Spleen (tissue), 11 donors: ENCODE measurements around the gene OR2AP1. TPM values are rescaled to one million over a fixed set of nuclear protein-coding genes. Genes with fewer than 3 reads are reported as not detected.

Source experiments
- DNase-seq: peaks from one replicate; pipeline ENCODE4 v3.0.0-alpha.2; 2020
- H3K27ac ChIP-seq, 8 donors: fragments of 200-600 bp; sonication (generic) in 7 of 8; 1 replicate in 4 of 8; 2 replicates in 4 of 8; pipeline versions ENCODE4 v1.5.0 to v1.8.0; 2016 to 2021; ENCODE audit warnings: inconsistent platforms in 4 of 8, mild to moderate bottlenecking in 4 of 8, moderate library complexity in 1 of 8
- H3K27me3 ChIP-seq, 7 donors: fragments of 200-600 bp; sonication (generic) in 6 of 7; replicated peaks in 1 of 7; 1 replicate in 4 of 7; 2 replicates in 3 of 7; pipeline versions ENCODE4 v1.5.0 to v1.8.0; 2016 to 2021; ENCODE audit warnings: inconsistent platforms in 3 of 7, mild to moderate bottlenecking in 1 of 7
- H3K36me3 ChIP-seq, 6 donors: fragments of 200-600 bp; sonication (generic) in 5 of 6; 1 replicate in 4 of 6; 2 replicates in 2 of 6; pipeline versions ENCODE4 v1.5.0 to v1.8.0; 2016 to 2021; ENCODE audit warnings: inconsistent platforms in 2 of 6
- H3K4me1 ChIP-seq, 6 donors: fragments of 200-600 bp; sonication (generic) in 5 of 6; 1 replicate in 3 of 6; 2 replicates in 3 of 6; pipeline versions ENCODE4 v1.5.0 to v1.8.0; 2016 to 2021; ENCODE audit warnings: inconsistent platforms in 3 of 6
- H3K4me3 ChIP-seq, 8 donors: fragments of 200-600 bp; sonication (generic) in 7 of 8; 1 replicate in 4 of 8; 2 replicates in 4 of 8; pipeline versions ENCODE4 v1.5.0 to v1.8.0; 2016 to 2021; ENCODE audit warnings: inconsistent platforms in 4 of 8, mild to moderate bottlenecking in 4 of 8, moderate library complexity in 2 of 8
- H3K9me3 ChIP-seq, 8 donors: fragments of 200-600 bp; sonication (generic) in 7 of 8; 1 replicate in 4 of 8; 2 replicates in 4 of 8; pipeline versions ENCODE4 v1.5.0 to v1.8.0; 2016 to 2021; ENCODE audit warnings: inconsistent platforms in 4 of 8
- CTCF ChIP-seq, 11 experiments: fragments of 200-600 bp in 7 of 11; fragments of 450-650 bp in 4 of 11; sonication (generic) in 4 of 11; IDR thresholded peaks in 8 of 11; conservative IDR thresholded peaks in 3 of 11; 1 replicate in 7 of 11; 2 replicates in 4 of 11; pipeline versions ENCODE4 v1.4.0 to v1.8.0; 2016 to 2021; ENCODE audit warnings: antibody characterized with exemption in 11 of 11, inconsistent platforms in 4 of 11, mild to moderate bottlenecking in 1 of 11
- POLR2A ChIP-seq, 3 donors: fragments of 450-650 bp; IDR thresholded peaks; one replicate each; pipeline ENCODE4 v1.5.1; 2017; ENCODE audit warnings: antibody characterized with exemption in 3 of 3, mild to moderate bottlenecking in 1 of 3
- POLR2AphosphoS5 ChIP-seq, 3 donors: sonication (generic); formaldehyde crosslinking; IDR thresholded peaks; one replicate each; pipeline ENCODE4 v1.5.1; 2017; ENCODE audit warnings: antibody characterized with exemption in 3 of 3
- WGBS, 5 donors: extraction: QIAGEN DNeasy Blood & Tissue Kit in 3 of 5; methylation state at CpG; one replicate each; pipeline versions ENCODE4 v1.1.5 to v1.1.7; 2013 to 2018; 5-methylcytosine and 5-hydroxymethylcytosine counted together
- intact Hi-C: fragments of 100-400 bp; cut with DNase I; formaldehyde crosslinking; loops from one replicate; pipeline ENCODE4 v1.15.0; 2023; ENCODE audit warnings: low total_unique reads
- polyA plus RNA-seq, 3 donors: library from polyadenylated mRNA; stranded (reverse); fragments of 200-250 nt; gene quantifications; one replicate each; pipeline ENCODE4 v1.2.1, GENCODE V29; 2013
- total RNA-seq, 7 donors: library from RNA; depleted of rRNA in 3 of 7; stranded (reverse); fragments of >200 nt in 3 of 7; fragmentation: NEBNext Ultra II Directional in 4 of 7; extraction: Animal tissue kit (Norgen Biotek cat#: 25700) in 4 of 7; gene quantifications; one replicate each; pipeline versions ENCODE4 v1.1.0 to v1.2.1, GENCODE V29; 2016 to 2021
- donor health status: healthy with polysubstance abuse.
- donor health status: DM: no; HTN: no; CAD: no; lungs with moderate emphysema.
- donor health status: DM: no; HTN: no; CAD: no.
- donor health status: Bipolar disorder and iron deficiency.
- donor health status: healthy.
- donor health status: DM: no; HTN: no; CAD: no.
- donor health status: DM: yes; HTN: yes; CAD: no.

The OR2AP1 gene
- total and polyA plus RNA-seq, 10 donors: not detected

GRCh38 chr12:55607821-55608594 is 35.7 kb downstream of the OR2AP1 start:
- intact Hi-C loops: no loop called here
- WGBS, 5 donors: 69 to 79% (median 72%) methylated on average over 8 of the region's 8 CpGs
- no peak for TF ChIP-seq POLR2A (IDR thresholded peaks at IDR 0.05)
- TF ChIP-seq CTCF (IDR thresholded peaks at IDR 0.05 in 8 of 11, conservative IDR thresholded peaks at IDR 0.05 in 3 of 11): no peak
- no peak for TF ChIP-seq POLR2AphosphoS5 (IDR thresholded peaks at IDR 0.05)
- Histone ChIP-seq H3K27ac (no peak overlapping the region), H3K4me3 (no peak overlapping the region), H3K27me3 (peaks cover 0 to 2% (median 0%) of the 10 kb centered on the region in 7 donors), H3K4me1 (no peaks in the 10 kb centered on the region), H3K36me3 (no peaks in the 10 kb centered on the region), H3K9me3 (no peaks in the 10 kb centered on the region)
- no peak for DNase-seq

- TF ChIP-seq CTCF (IDR thresholded peaks at IDR 0.05 in 8 of 11, conservative IDR thresholded peaks at IDR 0.05 in 3 of 11) (no peak), POLR2AphosphoS5 (IDR thresholded peaks at IDR 0.05) (no peak), POLR2A (IDR thresholded peaks at IDR 0.05) (no peak)
- Histone ChIP-seq H3K4me3 (no peak overlapping the region), H3K27me3 (peaks cover 0 to 6% (median 0%) of the 10 kb centered on the region in 7 donors), H3K27ac (no peak overlapping the region), H3K4me1 (no peaks in the 10 kb centered on the region), H3K9me3 (peaks cover 0 to 21% (median 15%) of the 10 kb centered on the region in 8 donors), H3K36me3 (no peaks in the 10 kb centered on the region)
- intact Hi-C loops: no loop called here
- DNase-seq: no peak
- 65 to 80% (median 73%) methylated on average over 1 of the region's 1 CpG for WGBS, 5 donors
These were observed 38.3 kb downstream of the OR2AP1 start for GRCh38 chr12:55610598-55610997.

GRCh38 chr12:55612646-55613045 is 40.4 kb downstream of the OR2AP1 start:
- Histone ChIP-seq H3K27ac (no peak overlapping the region), H3K4me1 (no peaks in the 10 kb centered on the region), H3K4me3 (no peak overlapping the region), H3K27me3 (peaks cover 0 to 14% (median 0%) of the 10 kb centered on the region in 7 donors), H3K36me3 (no peaks in the 10 kb centered on the region), H3K9me3 (peaks cover 0 to 39% (median 35%) of the 10 kb centered on the region in 8 donors)
- TF ChIP-seq POLR2AphosphoS5 (IDR thresholded peaks at IDR 0.05) (no peak), POLR2A (IDR thresholded peaks at IDR 0.05) (no peak), CTCF (IDR thresholded peaks at IDR 0.05 in 8 of 11, conservative IDR thresholded peaks at IDR 0.05 in 3 of 11) (no peak)
- no peak for DNase-seq
- intact Hi-C loops: no loop called here
- WGBS, 5 donors: 65 to 81% (median 74%) methylated on average over 2 of the region's 2 CpGs

- DNase-seq: no peak
- 89 to 100% (median 92%) methylated on average over 1 of the region's 1 CpG for WGBS, 5 donors
- intact Hi-C loops: loop anchor here (5.0 kb wide), 1 partner anchor 427 kb away; no protein-coding TSS in a partner anchor
- Histone ChIP-seq H3K4me1 (peaks cover 0 to 7% (median 5%) of the 10 kb centered on the region in 6 donors), H3K27me3 (peaks cover 0 to 15% (median 0%) of the 10 kb centered on the region in 7 donors), H3K4me3 (no peak overlapping the region), H3K36me3 (no peaks in the 10 kb centered on the region), H3K9me3 (peaks cover 0 to 39% (median 35%) of the 10 kb centered on the region in 8 donors), H3K27ac (no peak overlapping the region)
- TF ChIP-seq POLR2AphosphoS5 (IDR thresholded peaks at IDR 0.05) (no peak), CTCF (IDR thresholded peaks at IDR 0.05 in 8 of 11, conservative IDR thresholded peaks at IDR 0.05 in 3 of 11) (no peak), POLR2A (IDR thresholded peaks at IDR 0.05) (no peak)
These were observed 42.5 kb downstream of the OR2AP1 start for GRCh38 chr12:55614764-55615163.
